MCF 10A (cell line): Measurements from ENCODE around the gene HIGD2B. TPM values are rescaled to one million over a fixed set of nuclear protein-coding genes. Genes with fewer than 3 reads are reported as not detected.
"Not testable (repeated sequence)": the region's sequence is repeated elsewhere in the genome, so short reads cannot be mapped to it uniquely, and the experiment has no call there.

Experiments used
- BruUV-seq: library from RNA; stranded (reverse); fragments of 400-500 nt; replicated peaks from 2 replicates; lab custom pipeline; 2021; lab: Mats Ljungman, UMichigan
- CTCF ChIA-PET: fragments of 300-600 bp; sonication (Branson Sonifier 250); formaldehyde crosslinking; extraction: SDS; loops from one replicate; lab custom pipeline; 2021; ENCODE audit warnings: antibody characterized with exemption, inconsistent platforms; lab: Yijun Ruan, JAX
- POLR2A ChIA-PET: fragments of 300-600, 350-650 bp; sonication (Branson Sonifier 250); formaldehyde crosslinking; extraction: SDS; loops from one replicate; lab custom pipeline; 2020; ENCODE audit warnings: antibody characterized with exemption, inconsistent platforms; lab: Yijun Ruan, JAX
- DNase-seq: peaks from one replicate; pipeline ENCODE4 v3.0.0-alpha.2; 2018; ENCODE audit not compliant: unreplicated experiment
- H3K27ac Mint-ChIP-seq: one replicate; pipeline ENCODE4 v1.8.0; 2022; ENCODE audit warnings: mild to moderate bottlenecking, low read depth, mixed read lengths; ENCODE audit not compliant: unreplicated experiment
- H3K27me3 Mint-ChIP-seq: one replicate; pipeline ENCODE4 v1.8.0; 2022; ENCODE audit warnings: mixed read lengths; ENCODE audit not compliant: insufficient read depth, unreplicated experiment
- H3K36me3 Mint-ChIP-seq: one replicate; pipeline ENCODE4 v1.8.0; 2022; ENCODE audit warnings: mild to moderate bottlenecking, moderate library complexity, mixed read lengths; ENCODE audit not compliant: insufficient read depth, unreplicated experiment
- H3K4me1 Mint-ChIP-seq: one replicate; pipeline ENCODE4 v1.8.0; 2022; ENCODE audit warnings: mixed read lengths; ENCODE audit not compliant: insufficient read depth, unreplicated experiment
- H3K4me3 Mint-ChIP-seq: one replicate; pipeline ENCODE4 v1.8.0; 2022; ENCODE audit warnings: mild to moderate bottlenecking, moderate library complexity, mixed read lengths; ENCODE audit not compliant: unreplicated experiment
- H3K9me3 Mint-ChIP-seq: one replicate; pipeline ENCODE4 v1.8.0; 2022; ENCODE audit warnings: mixed read lengths; ENCODE audit not compliant: unreplicated experiment
- intact Hi-C: fragments of 100-400 bp; cut with micrococcal nuclease; formaldehyde crosslinking; loops from 2 replicates; pipeline ENCODE4 v1.14.1; 2022
- total RNA-seq: library from RNA; stranded (reverse); gene quantifications from 2 replicates; pipeline ENCODE4 v1.2.3, GENCODE V29; 2022
- TF ChIP-seq, protein P1 (sequence below): fragments of 200-600 bp; IDR thresholded peaks from one replicate; pipeline ENCODE4 v1.8.0; 2022; ENCODE audit warnings: antibody characterized with exemption, mild to moderate bottlenecking; ENCODE audit not compliant: unreplicated experiment

Gene HIGD2B
- total RNA-seq, 1 experiment from 2014 or later: not detected

DNA sequence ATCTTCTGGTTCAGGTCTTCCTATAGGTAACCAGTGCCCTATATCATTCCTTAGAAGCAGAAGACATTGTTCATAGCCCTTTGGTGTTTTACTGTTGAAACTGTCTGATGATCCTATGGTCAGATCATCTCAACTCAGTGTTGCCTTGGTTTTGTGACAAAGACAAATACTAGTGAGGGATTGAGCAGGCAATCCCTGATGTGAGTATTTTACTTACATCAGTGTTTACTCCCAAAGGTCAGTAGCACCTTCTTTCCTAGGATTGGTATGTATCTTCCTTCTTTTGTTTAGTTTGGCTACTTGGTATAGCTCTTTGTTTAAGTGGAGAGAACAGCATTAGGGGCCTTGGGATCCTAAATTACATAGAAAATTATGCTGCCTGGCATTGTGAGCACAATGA lies 41.2 kb upstream of the HIGD2B start:
- ChIA-PET CTCF (interaction anchor here (0.6 to 0.7 kb wide), 3 partner anchors 57 to 954 kb away, joined by 3 to 4 read pairs (median 3); no protein-coding TSS in a partner anchor), POLR2A (interaction anchor here (1.2 to 1.5 kb wide), 2 partner anchors 8 to 31 kb away, joined by 3 to 6 read pairs; no protein-coding TSS in a partner anchor)
- Mint-ChIP-seq H3K27me3 (no peaks in the 10 kb centered on the region), H3K9me3 (no peaks in the 10 kb centered on the region), H3K36me3 (peaks cover 26% of the 10 kb centered on the region), H3K4me3 (no peak overlapping the region), H3K4me1 (no peaks in the 10 kb centered on the region), H3K27ac (no peak overlapping the region)
- intact Hi-C loops: loop anchor here (10.0 kb wide), 1 partner anchor 518 kb away; no protein-coding TSS in a partner anchor
- DNase-seq: no peak
- TF ChIP-seq, protein P1, sequence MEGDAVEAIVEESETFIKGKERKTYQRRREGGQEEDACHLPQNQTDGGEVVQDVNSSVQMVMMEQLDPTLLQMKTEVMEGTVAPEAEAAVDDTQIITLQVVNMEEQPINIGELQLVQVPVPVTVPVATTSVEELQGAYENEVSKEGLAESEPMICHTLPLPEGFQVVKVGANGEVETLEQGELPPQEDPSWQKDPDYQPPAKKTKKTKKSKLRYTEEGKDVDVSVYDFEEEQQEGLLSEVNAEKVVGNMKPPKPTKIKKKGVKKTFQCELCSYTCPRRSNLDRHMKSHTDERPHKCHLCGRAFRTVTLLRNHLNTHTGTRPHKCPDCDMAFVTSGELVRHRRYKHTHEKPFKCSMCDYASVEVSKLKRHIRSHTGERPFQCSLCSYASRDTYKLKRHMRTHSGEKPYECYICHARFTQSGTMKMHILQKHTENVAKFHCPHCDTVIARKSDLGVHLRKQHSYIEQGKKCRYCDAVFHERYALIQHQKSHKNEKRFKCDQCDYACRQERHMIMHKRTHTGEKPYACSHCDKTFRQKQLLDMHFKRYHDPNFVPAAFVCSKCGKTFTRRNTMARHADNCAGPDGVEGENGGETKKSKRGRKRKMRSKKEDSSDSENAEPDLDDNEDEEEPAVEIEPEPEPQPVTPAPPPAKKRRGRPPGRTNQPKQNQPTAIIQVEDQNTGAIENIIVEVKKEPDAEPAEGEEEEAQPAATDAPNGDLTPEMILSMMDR: no peak
- no TSS peak for BruUV-seq

DNA sequence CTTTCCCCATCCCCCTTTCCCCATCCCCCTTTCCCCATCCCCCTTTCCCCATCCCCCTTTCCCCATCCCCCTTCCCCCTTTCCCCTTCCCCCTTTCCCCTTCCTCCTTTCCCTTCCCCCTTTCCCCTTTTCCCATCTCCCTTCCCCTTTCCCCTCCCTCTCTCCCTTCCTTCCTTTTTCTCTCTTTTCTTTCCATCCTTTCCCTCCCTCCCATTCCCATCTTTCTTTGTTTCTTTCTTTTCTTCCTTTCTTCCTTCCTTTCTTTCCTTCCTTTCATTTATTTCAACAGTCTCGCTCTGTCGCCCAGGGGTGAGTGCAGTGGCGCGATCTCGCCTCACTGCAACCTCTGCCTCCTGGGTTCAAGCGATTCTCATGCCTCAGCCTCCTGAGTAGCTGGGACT lies 39.9 kb upstream of the HIGD2B start:
- BruUV-seq, H3K4me3 Mint-ChIP-seq, DNase-seq, H3K4me1 Mint-ChIP-seq, H3K27me3 Mint-ChIP-seq, H3K9me3 Mint-ChIP-seq, CTCF ChIA-PET, H3K27ac Mint-ChIP-seq: not testable (repeated sequence)
- peaks cover 14% of the 10 kb centered on the region for H3K36me3 Mint-ChIP-seq
- POLR2A ChIA-PET: interaction anchor here (1.5 kb wide), 1 partner anchor 9 kb away, joined by 6 read pairs; no protein-coding TSS in a partner anchor
- intact Hi-C loops: loop anchor here (10.0 kb wide), 1 partner anchor 519 kb away; no protein-coding TSS in a partner anchor

DNA sequence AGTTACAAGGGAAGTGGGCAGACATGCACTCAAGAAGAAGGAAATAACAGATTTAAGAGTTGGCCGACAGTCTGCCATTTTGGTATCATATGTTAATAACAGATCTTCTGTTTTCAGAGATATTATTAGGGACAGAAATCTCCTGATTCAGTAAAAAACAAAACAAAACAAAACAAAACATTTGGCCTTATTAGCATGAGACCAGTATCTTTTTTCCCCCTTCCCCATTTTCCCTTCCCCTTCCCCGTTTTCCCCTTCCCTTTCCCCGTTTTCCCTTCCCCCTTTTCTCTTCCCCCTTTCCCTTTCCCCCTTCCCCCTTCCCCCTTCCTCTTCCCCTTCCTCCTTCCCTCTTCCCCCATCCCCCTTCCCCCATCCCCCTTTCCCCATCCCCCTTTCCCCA lies 39.5 kb upstream of the HIGD2B start:
- TF ChIP-seq, protein P1: no peak
- intact Hi-C loops: loop anchor here (10.0 kb wide), 1 partner anchor 519 kb away; no protein-coding TSS in a partner anchor
- peaks cover 14% of the 10 kb centered on the region for H3K36me3 Mint-ChIP-seq
- H3K9me3 Mint-ChIP-seq: no peaks in the 10 kb centered on the region
- no peaks in the 10 kb centered on the region for H3K4me1 Mint-ChIP-seq
- ChIA-PET POLR2A (no interaction called here), CTCF (interaction anchor here (0.7 kb wide), 1 partner anchor 33 kb away, joined by 3 read pairs; no protein-coding TSS in a partner anchor)
- H3K27me3 Mint-ChIP-seq: no peaks in the 10 kb centered on the region
- DNase-seq: no peak
- no TSS peak for BruUV-seq
- H3K4me3 Mint-ChIP-seq: no peak overlapping the region
- H3K27ac Mint-ChIP-seq: no peak overlapping the region

DNA sequence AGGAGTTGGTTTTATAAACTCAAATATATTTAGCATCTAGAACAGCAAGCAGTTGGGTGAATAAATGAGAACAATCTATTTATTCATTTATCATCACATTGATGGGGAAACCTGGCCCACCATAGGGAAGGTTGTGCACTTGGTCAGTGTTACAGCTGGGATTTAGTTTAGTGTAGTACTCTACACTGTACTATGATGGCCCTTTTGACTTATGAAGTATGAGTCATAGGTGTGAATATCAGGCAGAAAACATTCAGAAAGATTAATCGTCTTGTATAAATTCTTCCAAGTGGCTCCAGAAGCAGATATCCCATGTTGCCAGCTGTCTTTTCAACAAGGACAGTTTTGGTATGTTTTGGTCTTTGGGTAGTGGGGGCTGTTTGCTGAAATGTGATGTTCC lies 38.0 kb upstream of the HIGD2B start:
- Mint-ChIP-seq H3K4me3 (no peak overlapping the region), H3K27me3 (no peaks in the 10 kb centered on the region), H3K27ac (no peak overlapping the region), H3K4me1 (no peaks in the 10 kb centered on the region), H3K9me3 (no peaks in the 10 kb centered on the region), H3K36me3 (peaks cover 14% of the 10 kb centered on the region)
- DNase-seq: no peak
- ChIA-PET POLR2A (interaction anchor here (1.6 kb wide), 1 partner anchor 8 kb away, joined by 3 read pairs; no protein-coding TSS in a partner anchor), CTCF (interaction anchor here (1.1 to 4.0 kb wide), 2 partner anchors 13 to 358 kb away, joined by 4 to 26 read pairs; no protein-coding TSS in a partner anchor)
- TF ChIP-seq, protein P1: no peak
- BruUV-seq: no TSS peak
- intact Hi-C loops: loop anchor here (10.0 kb wide), 1 partner anchor 521 kb away; no protein-coding TSS in a partner anchor
